Adrenal gland (tissue), 5 donors: ENCODE results near the gene SPEF1.

Experiments
- CTCF ChIP-seq, 6 experiments: fragments of 450-650 bp in 4 of 6; fragments of 200-600 bp in 2 of 6; sonication (generic) in 1 of 6; IDR thresholded peaks; 1 replicate in 5 of 6; 2 replicates in 1 of 6; pipeline versions ENCODE4 v1.5.1 to v1.8.0; 2016 to 2021; ENCODE audit warnings: antibody characterized with exemption in 6 of 6, mild to moderate bottlenecking in 2 of 6, moderate library complexity in 1 of 6
- POLR2A ChIP-seq, 2 donors: fragments of 450-650 bp; IDR thresholded peaks; one replicate each; pipeline ENCODE4 v1.6.1; 2017; ENCODE audit warnings: antibody characterized with exemption in 2 of 2, mild to moderate bottlenecking in 2 of 2, moderate library complexity in 1 of 2
- donor health status: DM: no; HTN: no; CAD: no.

DNA sequence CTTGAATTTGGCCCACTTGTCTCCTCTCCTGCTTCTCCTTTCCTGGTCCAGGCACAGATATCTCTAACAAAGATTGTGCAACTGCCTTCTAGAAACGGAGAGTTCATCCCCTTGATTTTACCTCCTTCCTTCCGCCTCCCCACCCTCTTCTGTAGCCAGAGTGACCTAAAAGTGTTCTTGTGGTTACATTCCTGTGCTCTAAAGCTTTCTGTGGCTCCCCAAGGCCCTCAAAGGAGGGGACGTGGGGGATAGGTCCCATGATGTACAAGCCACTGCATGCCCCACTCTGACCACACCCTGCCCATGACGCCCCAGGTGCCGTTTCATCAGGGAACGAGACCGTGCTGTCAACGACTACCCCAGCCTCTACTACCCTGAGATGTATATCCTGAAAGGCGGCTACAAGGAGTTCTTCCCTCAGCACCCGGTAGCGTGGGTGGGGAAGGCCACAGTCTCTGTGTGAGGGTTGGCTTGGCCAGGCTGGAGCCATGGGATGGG, 23.1 kb upstream of the SPEF1 start:
- TF ChIP-seq CTCF (IDR thresholded peaks at IDR 0.05): no peak
- TF ChIP-seq POLR2A (IDR thresholded peaks at IDR 0.05): no peak
